Mammary epithelial cell (primary cell): ENCODE measurements around the gene ESF1.

Experiments
- CTCF ChIP-seq, 2 donors: IDR thresholded peaks in 1 of 2; conservative IDR thresholded peaks in 1 of 2; 2 replicates each; pipeline ENCODE4 v1.5.1; 2011 to 2012; ENCODE audit warnings: inconsistent platforms in 2 of 2, low read length in 2 of 2, mild to moderate bottlenecking in 2 of 2, control low read depth in 1 of 2, low read depth in 1 of 2; ENCODE audit not compliant: insufficient read depth in 1 of 2; ENCODE audit errors: extremely low read depth in 1 of 2
- EZH2 ChIP-seq: IDR thresholded peaks from 2 replicates; pipeline ENCODE4 v1.6.1; 2012; ENCODE audit warnings: low read length, inconsistent platforms, borderline replicate concordance

- TF ChIP-seq CTCF (conservative IDR thresholded peaks at IDR 0.05 in 1 of 2, IDR thresholded peaks at IDR 0.05 in 1 of 2; ENCODE audit: extremely low read depth in 1 of 2, insufficient read depth in 1 of 2, low read depth in 1 of 2, low read length in 2 of 2): no peak
- no peak for TF ChIP-seq EZH2
Measured at GRCh38 chr20:13749811-13750210, 34.9 kb downstream of the ESF1 start.
